Muscle of back (tissue), 11 donors: ENCODE results near the gene ZNF76. TPM values are rescaled to one million over a fixed set of nuclear protein-coding genes. Genes with fewer than 3 reads are reported as not detected.
"Not testable (repeated sequence)": the region's sequence is repeated elsewhere in the genome, so short reads cannot be mapped to it uniquely, and the experiment has no call there.

ENCODE experiments used
- DNase-seq, 3 donors: peaks; one replicate each; pipeline versions ENCODE4 v3.0.0 to v3.0.0-alpha.2; 2013
- polyA plus RNA-seq, 10 donors: library from polyadenylated mRNA; unstranded; fragments of 120-200 nt; gene quantifications; one replicate each; pipeline ENCODE4 v1.2.1, GENCODE V29; 2013; ENCODE audit not compliant: insufficient read length in 10 of 10

The ZNF76 gene
- polyA plus RNA-seq, 10 donors, result 18.2 to 32.1 (median 22.8) TPM

DNA sequence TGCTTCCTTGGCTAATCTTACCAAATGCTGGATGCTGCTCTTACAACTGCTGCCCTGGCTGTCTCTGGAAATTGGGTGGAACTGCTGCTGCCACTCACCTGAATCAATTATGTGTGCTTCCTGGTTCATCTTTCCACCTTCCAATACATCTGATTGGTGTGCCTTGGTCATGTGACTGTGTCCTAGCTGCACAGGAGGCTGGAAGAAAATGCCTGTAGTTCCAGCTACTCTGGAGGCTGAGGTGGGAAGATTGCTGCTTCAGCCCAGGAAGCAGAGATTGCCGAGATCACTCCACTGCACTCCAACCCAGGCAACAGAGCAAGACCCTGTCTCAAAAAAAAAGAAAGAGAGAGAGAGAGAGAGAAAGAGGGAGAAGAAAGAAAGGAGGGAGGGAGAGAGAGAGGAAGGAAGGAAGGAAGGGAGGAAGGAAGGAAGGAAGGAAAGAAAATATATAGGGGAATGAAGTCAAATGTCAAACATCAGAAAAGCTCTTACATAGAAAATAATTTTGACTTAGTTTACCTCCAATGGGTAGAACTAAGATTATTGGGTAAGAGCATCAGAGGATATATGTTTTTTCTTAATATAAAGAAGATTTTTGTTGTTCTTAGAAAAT is 68.7 kb downstream of the ZNF76 start:
- DNase-seq, result no peak

DNA sequence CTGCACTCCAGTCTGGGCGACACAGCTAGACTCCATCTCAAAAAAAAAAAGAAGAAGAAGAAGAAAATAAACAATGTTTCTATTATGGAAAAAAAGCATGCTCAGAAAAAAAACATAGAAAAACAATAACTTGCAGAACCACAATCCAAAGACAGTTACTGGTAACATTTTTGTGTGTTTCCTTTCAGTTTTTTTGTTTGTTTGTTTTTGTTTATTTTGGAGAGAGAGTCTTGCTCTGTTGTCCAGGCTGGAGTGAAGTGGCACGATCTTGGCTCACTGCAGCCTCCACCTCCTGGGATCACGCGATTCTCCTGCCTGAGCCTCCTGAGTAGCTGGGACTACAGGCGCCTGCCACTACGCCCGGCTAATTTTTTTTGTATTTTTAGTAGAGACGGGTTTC is 69.4 kb downstream of the ZNF76 start:
- not testable (repeated sequence) for DNase-seq

GRCh38 chr6:35330541-35331119 is 71.1 kb downstream of the ZNF76 start:
- no peak for DNase-seq

GRCh38 chr6:35332074-35332887 is 72.7 kb downstream of the ZNF76 start:
- DNase-seq, result not testable (repeated sequence)

- no peak for DNase-seq
Observed at GRCh38 chr6:35341557-35341956, 82.0 kb downstream of the ZNF76 start.

DNA sequence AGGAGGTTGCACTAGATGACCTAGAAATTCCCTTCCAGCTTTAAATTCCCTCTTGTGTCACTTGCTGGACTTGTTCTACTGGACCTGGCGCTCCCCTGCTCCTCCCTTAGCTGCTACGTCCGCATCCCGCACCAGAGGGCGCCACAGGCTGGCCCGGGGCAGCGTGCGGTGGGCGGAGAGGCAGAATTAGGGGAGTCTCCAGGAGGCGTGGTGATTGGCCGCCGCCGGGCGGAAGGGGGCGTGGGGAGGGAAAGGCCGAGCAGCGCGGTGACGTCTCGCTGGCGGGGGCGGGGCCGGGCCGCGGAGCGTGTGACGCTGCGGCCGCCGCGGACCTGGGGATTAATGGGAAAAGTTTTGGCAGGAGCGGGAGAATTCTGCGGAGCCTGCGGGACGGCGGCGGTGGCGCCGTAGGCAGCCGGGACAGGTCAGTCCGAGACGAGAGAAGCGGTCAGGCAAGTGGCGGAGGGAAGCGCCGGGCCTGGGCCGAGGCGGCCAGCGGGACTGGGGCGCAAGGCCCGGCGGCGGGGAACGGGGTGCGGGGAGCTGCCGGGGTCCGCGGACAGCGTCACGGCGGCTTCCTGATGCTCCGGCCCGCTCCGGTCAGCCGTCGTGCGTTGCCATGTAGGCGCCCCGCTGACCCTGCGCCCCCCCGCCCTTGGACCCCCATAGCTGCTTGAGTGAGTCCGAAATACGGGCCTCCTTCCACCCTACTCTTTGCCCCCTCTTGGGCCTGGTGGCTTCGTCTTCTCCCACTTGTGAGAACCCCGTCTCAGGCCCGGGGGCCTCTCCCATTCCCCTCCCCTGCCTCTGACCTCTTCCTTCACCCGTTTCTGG is 82.9 kb downstream of the ZNF76 start, which contains the start of gene PPARD:
Gene PPARD (plus strand): TSS at position 301 of the 834 bp plus-strand sequence. CDS start 68,530 bp downstream, outside the sequence.
- peak; percentile 96 to 99 (median 99) for DNase-seq

DNA sequence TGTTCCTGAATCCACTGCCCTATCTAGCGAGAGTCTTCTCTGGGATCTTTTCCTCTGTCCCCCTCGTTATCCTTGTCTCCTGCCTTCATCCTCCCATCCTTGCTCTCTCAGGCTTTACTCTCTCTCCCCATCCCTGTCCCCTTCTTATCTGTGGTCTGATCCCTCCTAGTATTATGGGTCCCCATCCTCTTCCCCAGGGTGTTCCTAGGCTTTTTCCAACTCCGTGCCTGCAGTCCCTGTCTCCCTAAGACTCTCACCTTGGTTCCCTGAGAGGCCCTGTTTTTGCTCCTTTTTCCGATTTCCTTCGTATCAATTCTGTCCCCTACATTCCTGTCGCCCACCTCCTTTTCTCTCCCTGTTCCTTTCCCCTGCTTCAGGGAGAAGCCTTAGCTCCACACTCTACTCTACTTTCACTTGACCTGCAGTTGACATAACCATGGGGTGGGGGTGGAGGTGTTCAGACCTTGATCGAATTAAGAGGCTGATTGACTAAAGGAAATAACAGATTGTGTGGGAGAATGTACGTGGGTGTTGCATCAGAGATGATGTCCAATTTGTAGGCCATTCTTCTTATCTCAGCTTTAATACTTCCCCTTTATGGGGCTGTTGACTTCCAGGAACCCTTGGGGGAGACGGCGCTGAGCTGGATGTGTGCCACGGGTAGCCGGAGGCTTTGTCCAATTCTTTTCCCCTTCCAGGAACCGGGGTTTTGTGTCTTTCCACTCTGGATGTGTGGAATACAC is 83.7 kb downstream of the ZNF76 start:
- DNase-seq, result peak in 2 of 3 donors; percentile 52 to 69

GRCh38 chr6:35343835-35344550 is 84.5 kb downstream of the ZNF76 start:
- DNase-seq, result no peak

Other genes starting within 250 kb of the ZNF76 start
- gene TCP11, start 118.4 kb upstream of the ZNF76 start, polyA plus RNA-seq, result under 1 TPM in 9 of 10 donors, not detected in 1; 0.15 to 0.73 (median 0.35) TPM
- 1 to 10 TPM in 7 of 10 donors, under 1 TPM in 3; 0.84 to 2.2 (median 1.1) TPM for gene SCUBE3, start 45.8 kb upstream of the ZNF76 start, polyA plus RNA-seq
- gene DEF6, start 38.1 kb downstream of the ZNF76 start, polyA plus RNA-seq, result 10 to 100 TPM in 1 of 10 donors, 1 to 10 TPM in 9; 3.1 to 12.0 (median 5.2) TPM
- gene PPARD, start 82.8 kb downstream of the ZNF76 start, polyA plus RNA-seq, result 10 to 100 TPM; 17.9 to 23.5 (median 20.2) TPM
- 10 to 100 TPM; 14.8 to 24.5 (median 17.6) TPM for gene FANCE, start 192.6 kb downstream of the ZNF76 start, polyA plus RNA-seq
- 1,000 to 10,000 TPM; 2,154 to 2,746 (median 2,479) TPM for gene RPL10A, start 208.7 kb downstream of the ZNF76 start, polyA plus RNA-seq
- gene TEAD3, start 237.3 kb downstream of the ZNF76 start, polyA plus RNA-seq, result 10 to 100 TPM; 48.3 to 70.3 (median 53.8) TPM